GM21825 (cell line): Measurements from ENCODE around the gene C9orf152.

Experiments
- ATAC-seq: cut with Tn5 transposase; IDR thresholded peaks from one replicate; pipeline ENCODE4 v1.9.1; 2021; ENCODE audit warnings: mild to moderate bottlenecking, moderate library complexity; ENCODE audit not compliant: unreplicated experiment

The C9orf152 gene

GRCh38 chr9:110183208-110184145 lies 24.5 kb downstream of the C9orf152 start:
- ATAC-seq, result no peak

GRCh38 chr9:110180511-110181434 lies 27.2 kb downstream of the C9orf152 start:
- no peak for ATAC-seq

GRCh38 chr9:110179734-110180133 lies 28.2 kb downstream of the C9orf152 start:
- ATAC-seq, result no peak

- no peak for ATAC-seq
Observed at GRCh38 chr9:110178281-110178680, 29.7 kb downstream of the C9orf152 start.

GRCh38 chr9:110175275-110175968 lies 32.5 kb downstream of the C9orf152 start:
- no peak for ATAC-seq

- ATAC-seq, result no peak
Observed at GRCh38 chr9:110173322-110173642, 34.7 kb downstream of the C9orf152 start.

- ATAC-seq, result no peak
Observed at GRCh38 chr9:110170357-110171257, 37.4 kb downstream of the C9orf152 start.

- no peak for ATAC-seq
Observed at GRCh38 chr9:110168486-110168885, 39.5 kb downstream of the C9orf152 start.

GRCh38 chr9:110161940-110162339 lies 46.0 kb downstream of the C9orf152 start:
- peak; percentile 62 for ATAC-seq

GRCh38 chr9:110160685-110161084 lies 47.3 kb downstream of the C9orf152 start:
- ATAC-seq, result no peak

GRCh38 chr9:110160123-110160522 lies 47.8 kb downstream of the C9orf152 start:
- no peak for ATAC-seq

GRCh38 chr9:110157823-110158664 lies 49.9 kb downstream of the C9orf152 start:
- ATAC-seq, result no peak

GRCh38 chr9:110156902-110157301 lies 51.1 kb downstream of the C9orf152 start:
- peak; percentile 68 for ATAC-seq

- ATAC-seq, result no peak
Observed at GRCh38 chr9:110156416-110156815, 51.5 kb downstream of the C9orf152 start.

- no peak for ATAC-seq
Observed at GRCh38 chr9:110155751-110156150, 52.2 kb downstream of the C9orf152 start.

- no peak for ATAC-seq
Observed at GRCh38 chr9:110153431-110153830, 54.5 kb downstream of the C9orf152 start.

- ATAC-seq, result no peak
Observed at GRCh38 chr9:110152704-110153374, 55.1 kb downstream of the C9orf152 start.
